H1 (cell line): ENCODE data around the gene MPST. TPM values are rescaled to one million over a fixed set of nuclear protein-coding genes. Genes with fewer than 3 reads are reported as not detected.

Experiments used
- BACH1 ChIP-seq: IDR thresholded peaks from 2 replicates; pipeline ENCODE4 v1.6.1; 2012; ENCODE audit warnings: low read length, improper control_type of control experiment
- BRCA1 ChIP-seq: IDR thresholded peaks from 2 replicates; pipeline ENCODE4 v1.6.1; 2012; ENCODE audit warnings: low read depth, low read length, improper control_type of control experiment
- CBX8 ChIP-seq: fragments of 300-800, 300-1000 bp; sonication (generic); IDR thresholded peaks from 2 replicates; pipeline ENCODE4 v1.7.1; 2016; ENCODE audit warnings: low read depth, low read length, borderline replicate concordance
- CREB1 ChIP-seq: IDR thresholded peaks from 2 replicates; pipeline ENCODE4 v1.6.1; 2012; ENCODE audit warnings: inconsistent platforms
- CTCF ChIP-seq, 3 experiments: IDR thresholded peaks; 1 replicate in 2 of 3; 2 replicates in 1 of 3; pipeline versions ENCODE4 v1.5.1 to v1.6.1; 2011; ENCODE audit warnings: low read length in 3 of 3, mild to moderate bottlenecking in 3 of 3, inconsistent platforms in 2 of 3, low read depth in 1 of 3, moderate library complexity in 1 of 3; ENCODE audit not compliant: insufficient read depth in 1 of 3; ENCODE audit errors: control extremely low read depth in 1 of 3
- HDAC2 ChIP-seq, 2 experiments: fragments of 300-600 bp in 1 of 2; sonication (generic) in 1 of 2; IDR thresholded peaks; 2 replicates each; pipeline ENCODE4 v1.6.1; 2011 to 2012; ENCODE audit warnings: low read depth in 2 of 2, low read length in 2 of 2, mild to moderate bottlenecking in 2 of 2, moderate library complexity in 2 of 2, borderline replicate concordance in 1 of 2, inconsistent platforms in 1 of 2
- JUND ChIP-seq: IDR thresholded peaks from 2 replicates; pipeline ENCODE4 v1.6.1; 2011; ENCODE audit warnings: mild to moderate bottlenecking, improper control_type of control experiment, low read length
- KDM4A ChIP-seq: IDR thresholded peaks from one replicate; pipeline ENCODE4 v1.7.1; 2012; ENCODE audit warnings: low read depth, mild to moderate bottlenecking, moderate library complexity, low read length, inconsistent platforms; ENCODE audit not compliant: severe bottlenecking
- NANOG ChIP-seq: IDR thresholded peaks from 2 replicates; pipeline ENCODE4 v1.6.1; 2011; ENCODE audit warnings: low read length, low read depth, mild to moderate bottlenecking, inconsistent platforms; ENCODE audit not compliant: insufficient read depth, poor library complexity, severe bottlenecking
- POLR2A ChIP-seq, 2 experiments: IDR thresholded peaks; 1 replicate in 1 of 2; 2 replicates in 1 of 2; pipeline ENCODE4 v1.6.1; 2011; ENCODE audit warnings: low read depth in 2 of 2, low read length in 2 of 2, mild to moderate bottlenecking in 2 of 2; ENCODE audit errors: control extremely low read depth in 1 of 2
- RAD21 ChIP-seq, 2 experiments: IDR thresholded peaks in 1 of 2; conservative IDR thresholded peaks in 1 of 2; 2 replicates each; pipeline ENCODE4 v1.6.1; 2011; ENCODE audit warnings: low read depth in 2 of 2, low read length in 2 of 2, improper control_type of control experiment in 1 of 2, inconsistent platforms in 1 of 2, mild to moderate bottlenecking in 1 of 2, moderate library complexity in 1 of 2
- RNF2 ChIP-seq: fragments of 200-900, 300-1000 bp; sonication (generic); IDR thresholded peaks from 2 replicates; pipeline ENCODE4 v1.7.1; 2016; ENCODE audit warnings: borderline replicate concordance, low read depth, mild to moderate bottlenecking, antibody characterized with exemption, low read length; ENCODE audit not compliant: poor library complexity, severe bottlenecking; ENCODE audit errors: missing control alignments
- RXRA ChIP-seq: IDR thresholded peaks from 2 replicates; pipeline ENCODE4 v1.6.1; 2011; ENCODE audit warnings: low read depth, mild to moderate bottlenecking, low read length, moderate library complexity; ENCODE audit not compliant: insufficient read depth
- SAP30 ChIP-seq: fragments of 300-600 bp; sonication (generic); IDR thresholded peaks from 2 replicates; pipeline ENCODE4 v1.7.1; 2012; ENCODE audit warnings: low read length, moderate library complexity, mild to moderate bottlenecking, inconsistent platforms; ENCODE audit not compliant: insufficient read depth, insufficient replicate concordance
- SIN3A ChIP-seq, 2 experiments: IDR thresholded peaks in 1 of 2; conservative IDR thresholded peaks in 1 of 2; 2 replicates each; pipeline ENCODE4 v1.6.1; 2011 to 2012; ENCODE audit warnings: low read length in 2 of 2, improper control_type of control experiment in 1 of 2, low read depth in 1 of 2, mild to moderate bottlenecking in 1 of 2
- SP1 ChIP-seq: IDR thresholded peaks from 2 replicates; pipeline ENCODE4 v1.6.1; 2011; ENCODE audit warnings: low read depth, low read length
- SP4 ChIP-seq: IDR thresholded peaks from 2 replicates; pipeline ENCODE4 v1.6.1; 2012; ENCODE audit warnings: low read length, inconsistent platforms
- TAF1 ChIP-seq: IDR thresholded peaks from 2 replicates; pipeline ENCODE4 v1.6.1; 2011; ENCODE audit warnings: mild to moderate bottlenecking, low read depth, low read length
- YY1 ChIP-seq: IDR thresholded peaks from 2 replicates; pipeline ENCODE4 v1.6.1; 2011; ENCODE audit warnings: low read depth, mild to moderate bottlenecking, low read length
- ZNF274 ChIP-seq: IDR thresholded peaks from 2 replicates; pipeline ENCODE4 v1.7.0; 2012; ENCODE audit warnings: low read length, borderline replicate concordance; ENCODE audit errors: extremely low read depth
- polyA plus RNA-seq, 7 experiments: library from polyadenylated mRNA; depleted of rRNA in 3 of 7; stranded (reverse) in 5 of 7; unstranded in 2 of 7; fragments of >200 nt in 5 of 7; fragments of 200-250 nt in 2 of 7; gene quantifications; 1 replicate in 5 of 7; 2 replicates in 1 of 7; 4 replicates in 1 of 7; pipeline versions ENCODE4 v1.2.1 to v1.2.3, GENCODE V29; 2011 to 2013; ENCODE audit warnings: missing spikeins in 2 of 7, mixed read lengths in 2 of 7
- total RNA-seq: library from RNA; stranded (reverse); fragmentation: NEBNext Ultra II Directional; extraction: Animal tissue kit (Norgen Biotek cat#: 25700); gene quantifications from 2 replicates; pipeline ENCODE4 v1.2.1, GENCODE V29; 2021

MPST gene
- total and polyA plus RNA-seq, 2 of the 8 experiments (the other 6 are each of a cell fraction or from before 2014, with no cell fraction given): 86.0 to 124 TPM

GRCh38 chr22:37051391-37052385 lies 32.1 kb downstream of the MPST start, which contains the start of gene KCTD17 (continued):
- TF ChIP-seq CBX8 (no peak), ZNF274 (no peak), RAD21 (IDR thresholded peaks at IDR 0.05 in 1 of 2, conservative IDR thresholded peaks at IDR 0.05 in 1 of 2; ENCODE audit: low read depth in 2 of 2, low read length in 2 of 2) (no peak), KDM4A (peak; percentile 82), SP1 (no peak), RNF2 (no peak), RXRA (no peak), CREB1 (no peak), SP4 (no peak), BRCA1 (no peak), CTCF (IDR thresholded peaks at IDR 0.05; ENCODE audit: control extremely low read depth in 1 of 3, insufficient read depth in 1 of 3, low read depth in 1 of 3, low read length in 3 of 3) (no peak), TAF1 (0 out of 2 replicates have a peak, but pooled peaks have one; percentile 27), SAP30 (no peak), BACH1 (no peak), YY1 (peak; percentile 88), SIN3A (conservative IDR thresholded peaks at IDR 0.05 in 1 of 2, IDR thresholded peaks at IDR 0.05 in 1 of 2; ENCODE audit: low read depth in 1 of 2, low read length in 2 of 2) (peak; percentile 49 to 69; a peak in 1 of 4 replicates), POLR2A (IDR thresholded peaks at IDR 0.05; ENCODE audit: control extremely low read depth in 1 of 2, low read depth in 2 of 2, low read length in 2 of 2) (peak in 1 of 2 experiments; percentile 48; a peak in 1 of 3 replicates), JUND (no peak), NANOG (no peak), HDAC2 (IDR thresholded peaks at IDR 0.05; ENCODE audit: borderline replicate concordance in 1 of 2, low read depth in 2 of 2, low read length in 2 of 2) (no peak; a peak in 1 of 4 replicates)
